HG03439 (cell line): Measurements from ENCODE around the gene ELP4.
"Not testable (repeated sequence)": the region's sequence is repeated elsewhere in the genome, so short reads cannot be mapped to it uniquely, and the experiment has no call there.

Experiments
- ATAC-seq: cut with Tn5 transposase; IDR thresholded peaks from one replicate; pipeline ENCODE4 v1.9.1; 2021; ENCODE audit warnings: mild to moderate bottlenecking, moderate library complexity; ENCODE audit not compliant: unreplicated experiment

The ELP4 gene

GRCh38 chr11:31641477-31642062 lies 132.0 kb downstream of the ELP4 start:
- no peak for ATAC-seq

DNA sequence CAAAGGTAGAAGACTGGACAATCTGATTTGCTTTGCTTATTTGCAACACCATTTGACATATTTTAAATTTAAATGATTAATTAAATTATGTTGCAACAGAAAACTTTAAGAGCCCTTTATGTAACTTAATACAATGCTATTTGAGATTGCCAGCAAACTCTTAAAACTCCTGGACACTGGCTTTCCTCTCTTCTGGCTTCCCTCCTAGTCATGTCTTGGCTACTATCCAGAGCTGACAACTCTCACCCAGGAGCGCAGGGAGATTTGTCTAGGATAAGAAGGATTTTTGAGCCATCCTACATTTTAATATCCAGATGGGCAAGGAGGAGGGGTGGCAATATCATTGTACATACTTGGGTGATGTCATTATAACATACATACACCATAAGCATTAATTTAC lies 134.3 kb downstream of the ELP4 start:
- ATAC-seq, result no peak

DNA sequence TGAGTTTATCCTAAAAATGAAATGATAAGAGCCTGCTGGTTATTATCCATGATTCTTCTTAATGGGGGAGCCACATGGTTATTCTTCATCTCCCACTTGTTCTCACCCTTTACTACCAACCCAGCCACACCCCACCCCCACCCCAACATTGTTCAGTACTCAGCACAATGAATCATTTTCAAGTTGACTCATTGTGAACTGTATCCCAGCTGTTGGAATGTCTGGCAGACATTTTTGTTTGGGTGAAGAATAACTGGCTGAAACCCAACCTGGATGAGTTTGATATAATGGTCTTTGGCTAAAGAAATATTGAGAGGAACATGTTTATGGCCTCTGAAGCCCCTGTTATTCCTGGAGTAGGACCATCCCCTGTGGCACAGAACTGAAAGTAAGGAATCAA lies 136.2 kb downstream of the ELP4 start:
- ATAC-seq, result no peak

GRCh38 chr11:31646216-31646615 lies 136.6 kb downstream of the ELP4 start:
- no peak for ATAC-seq

- ATAC-seq, result no peak
Measured at GRCh38 chr11:31649129-31649966, 139.8 kb downstream of the ELP4 start.

DNA sequence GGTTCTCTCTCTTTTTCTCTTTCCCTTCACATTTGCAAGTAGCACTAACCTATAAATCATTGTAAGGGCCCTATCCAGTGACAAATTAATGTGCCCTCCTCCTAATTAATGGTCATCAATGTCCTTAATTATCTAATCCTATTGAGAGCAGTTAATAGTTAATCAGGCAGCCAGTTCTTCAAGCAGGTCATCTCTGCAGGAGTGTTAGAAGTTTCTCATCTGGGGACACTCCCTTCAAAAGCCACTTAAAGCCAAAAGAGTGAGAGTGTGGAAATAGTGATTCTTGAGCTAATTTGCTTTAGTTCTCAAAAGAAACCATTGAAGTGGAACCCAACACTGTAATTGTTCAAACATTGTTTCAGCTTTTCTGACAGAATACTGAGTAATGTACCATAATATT lies 141.6 kb downstream of the ELP4 start:
- no peak for ATAC-seq

DNA sequence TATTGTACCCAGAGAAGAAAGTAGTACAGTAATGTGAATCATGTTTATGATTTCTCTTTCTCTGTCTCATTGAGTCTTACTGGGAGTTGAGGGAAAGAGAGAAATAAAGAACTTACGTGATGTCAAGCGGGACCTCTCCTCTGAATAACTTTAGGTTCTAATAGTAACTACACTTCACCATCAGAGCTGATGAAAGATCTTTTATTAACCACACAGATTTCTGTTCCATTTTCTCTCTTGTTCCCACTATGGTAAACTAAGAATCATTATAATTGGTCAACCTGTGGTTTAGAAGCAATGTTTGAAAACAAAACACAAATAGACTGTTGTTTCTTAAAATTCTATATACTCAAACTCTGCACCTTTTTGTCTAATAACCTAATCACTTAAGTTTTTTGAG lies 142.3 kb downstream of the ELP4 start:
- ATAC-seq, result no peak

- no peak for ATAC-seq
Measured at GRCh38 chr11:31652528-31652927, 143.0 kb downstream of the ELP4 start.

DNA sequence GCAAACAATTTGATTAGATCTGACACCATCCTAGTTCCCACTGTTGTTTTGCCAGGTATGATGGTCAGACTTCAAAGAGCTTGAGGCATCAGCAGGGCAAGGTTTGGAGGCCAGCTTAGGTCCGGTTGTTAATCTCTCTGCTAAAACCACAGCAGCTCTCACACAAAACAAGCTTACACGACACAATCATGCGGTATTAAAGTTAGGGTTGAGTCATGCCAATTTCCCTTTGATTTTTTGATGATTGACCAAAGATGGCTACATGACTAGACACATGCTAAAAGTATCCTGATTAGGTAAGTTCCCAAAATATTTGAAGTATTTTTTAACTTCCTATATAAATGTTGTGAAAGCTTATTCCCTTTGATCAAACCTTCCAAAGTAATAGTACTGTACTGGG lies 145.9 kb downstream of the ELP4 start:
- ATAC-seq, result no peak

DNA sequence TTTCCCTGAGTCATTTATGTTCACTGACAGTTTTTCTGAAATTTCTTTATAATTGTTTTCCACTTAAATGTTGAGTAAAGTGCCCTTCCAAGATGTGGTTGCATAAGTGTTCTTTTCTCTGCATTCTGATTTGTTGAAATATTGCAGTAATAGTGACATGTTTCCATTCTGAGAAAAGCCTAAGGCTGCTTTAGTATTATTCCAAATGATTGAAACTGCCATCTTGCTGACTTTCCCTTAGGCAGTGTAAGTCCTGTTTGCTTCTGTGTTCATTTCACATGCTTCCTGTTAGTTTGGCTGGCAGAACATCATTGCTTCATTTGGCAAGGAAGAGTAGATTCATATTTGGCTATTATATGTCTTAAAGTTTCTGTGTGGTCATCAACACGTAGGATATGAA lies 146.5 kb downstream of the ELP4 start:
- ATAC-seq, result no peak

DNA sequence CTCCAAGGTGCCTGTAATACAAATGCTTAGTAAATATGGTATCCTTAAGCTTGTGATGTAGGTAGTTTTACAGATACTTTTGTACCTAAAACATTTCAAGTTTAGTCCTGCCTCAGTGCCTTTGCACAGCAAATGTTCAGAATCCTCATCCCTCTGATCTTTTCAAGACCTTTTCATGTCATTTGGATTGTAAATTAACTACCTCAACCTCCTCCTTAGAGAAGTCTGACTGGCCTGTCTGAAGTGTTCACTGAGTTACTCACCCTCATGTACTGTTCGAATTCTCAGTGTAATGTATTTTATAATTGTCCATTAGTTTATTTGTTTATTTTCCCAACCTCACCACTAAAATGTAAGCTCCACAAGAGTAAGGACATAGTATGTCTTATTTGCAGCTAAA lies 147.5 kb downstream of the ELP4 start:
- no peak for ATAC-seq

DNA sequence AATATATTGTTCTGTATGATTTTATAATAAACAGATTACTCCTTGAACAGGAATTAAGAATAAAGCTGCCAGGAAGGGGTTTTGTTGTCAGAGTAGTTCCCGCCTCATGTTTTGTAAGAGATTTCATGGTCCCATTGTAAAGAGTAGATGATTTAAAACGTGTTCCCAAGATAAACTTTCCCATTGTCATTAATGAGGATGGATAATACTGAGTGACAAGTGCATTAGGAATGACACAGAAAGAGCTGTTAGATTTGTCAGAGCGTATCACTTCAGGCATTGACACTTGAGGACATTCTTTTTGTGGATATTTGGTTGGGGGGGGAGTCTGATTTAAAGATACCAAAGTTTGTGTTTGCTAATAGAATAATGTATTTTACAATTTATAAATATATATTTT lies 154.6 kb downstream of the ELP4 start:
- no peak for ATAC-seq

DNA sequence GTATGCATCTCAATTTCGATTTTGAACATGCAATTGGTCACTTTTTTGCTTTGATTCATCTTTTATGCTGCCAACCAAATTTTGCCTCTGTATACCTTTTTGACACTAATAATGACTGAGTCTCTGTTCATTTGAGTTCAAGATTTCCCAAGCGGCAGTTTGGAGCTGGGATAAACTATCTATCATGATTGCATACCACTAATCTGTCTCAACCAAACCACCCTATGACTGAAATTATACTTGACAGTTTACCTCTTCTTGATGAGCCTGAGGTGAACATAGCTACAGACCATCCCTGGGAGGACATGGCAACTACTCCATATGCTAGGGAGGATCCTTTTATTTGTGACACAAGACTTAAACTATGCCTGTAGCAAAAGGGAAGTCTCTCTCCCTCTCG lies 155.4 kb downstream of the ELP4 start:
- no peak for ATAC-seq

GRCh38 chr11:31671681-31672080 lies 162.1 kb downstream of the ELP4 start:
- no peak for ATAC-seq

- ATAC-seq, result not testable (repeated sequence)
Measured at GRCh38 chr11:31673108-31673507, 163.5 kb downstream of the ELP4 start.

DNA sequence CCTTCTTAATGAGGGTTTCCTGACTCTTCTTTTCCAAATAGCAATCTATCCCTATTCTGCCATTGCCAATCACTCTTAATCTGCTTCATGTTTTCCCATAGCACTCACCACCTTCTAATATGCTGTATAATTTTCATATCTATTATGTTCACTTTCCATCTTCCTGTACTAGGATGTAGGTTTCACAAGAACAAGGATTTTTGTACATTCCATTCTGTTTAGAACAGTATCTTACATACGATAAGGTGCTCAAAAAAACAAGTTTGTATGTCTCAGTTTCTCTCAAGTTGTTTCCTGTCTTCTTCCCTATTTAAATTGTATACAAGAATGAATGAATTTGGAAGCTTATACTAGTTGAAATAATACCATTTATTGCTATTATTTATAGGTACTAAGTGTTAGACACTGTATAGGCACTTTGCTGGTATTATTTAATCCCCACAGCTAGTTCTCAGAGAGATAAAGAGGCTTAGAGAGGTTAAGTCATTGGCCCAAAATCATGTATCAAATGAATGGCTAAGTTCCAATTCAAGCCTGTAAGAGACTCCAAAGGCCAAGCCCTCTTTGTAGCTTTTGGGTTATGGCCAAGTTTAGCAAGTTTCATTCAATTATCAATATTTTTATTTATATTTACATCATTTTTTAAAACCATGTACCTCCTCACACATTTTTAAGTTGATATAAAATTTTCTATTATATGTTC lies 166.9 kb downstream of the ELP4 start:
- no peak for ATAC-seq

DNA sequence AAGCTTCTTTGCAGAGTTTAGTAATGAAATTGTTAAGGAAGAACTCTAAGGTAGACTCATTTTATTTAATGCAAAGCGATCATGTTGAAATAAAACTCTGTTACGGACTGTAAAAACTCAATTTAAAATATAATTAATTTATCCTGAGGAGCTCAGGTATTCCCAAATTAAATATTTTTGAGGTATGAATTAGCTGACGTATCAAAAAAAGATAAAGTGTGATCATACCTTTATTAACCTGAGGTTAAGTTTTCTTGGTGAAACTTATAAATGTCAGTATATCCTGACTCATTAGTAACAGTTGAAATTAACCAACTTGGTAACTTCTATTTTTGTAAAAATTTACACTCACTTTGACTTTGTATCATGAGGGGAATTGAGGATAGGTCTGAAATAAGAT lies 171.2 kb downstream of the ELP4 start:
- ATAC-seq, result no peak

- no peak for ATAC-seq
Measured at GRCh38 chr11:31687256-31687655, 177.7 kb downstream of the ELP4 start.

- no peak for ATAC-seq
Measured at GRCh38 chr11:31687861-31688260, 178.3 kb downstream of the ELP4 start.

DNA sequence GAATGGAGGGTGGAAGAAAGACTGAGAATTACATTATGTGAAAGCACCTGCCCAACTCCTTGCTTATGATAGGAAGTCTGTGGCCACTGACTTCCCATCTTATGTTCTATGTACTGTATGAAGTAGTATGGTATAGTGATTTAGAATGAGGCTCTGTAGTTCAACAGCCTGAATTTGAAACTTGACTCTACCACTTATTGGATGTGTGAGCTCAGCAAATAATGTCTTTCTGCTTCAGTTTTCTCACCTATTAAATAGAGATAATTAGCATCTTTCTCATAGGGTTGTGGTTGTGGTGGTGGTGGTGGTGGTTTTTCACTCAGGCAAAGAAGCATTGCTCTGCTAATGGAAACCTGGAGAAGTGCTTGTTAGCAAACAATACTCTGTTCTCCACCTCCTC lies 180.0 kb downstream of the ELP4 start:
- no peak for ATAC-seq

DNA sequence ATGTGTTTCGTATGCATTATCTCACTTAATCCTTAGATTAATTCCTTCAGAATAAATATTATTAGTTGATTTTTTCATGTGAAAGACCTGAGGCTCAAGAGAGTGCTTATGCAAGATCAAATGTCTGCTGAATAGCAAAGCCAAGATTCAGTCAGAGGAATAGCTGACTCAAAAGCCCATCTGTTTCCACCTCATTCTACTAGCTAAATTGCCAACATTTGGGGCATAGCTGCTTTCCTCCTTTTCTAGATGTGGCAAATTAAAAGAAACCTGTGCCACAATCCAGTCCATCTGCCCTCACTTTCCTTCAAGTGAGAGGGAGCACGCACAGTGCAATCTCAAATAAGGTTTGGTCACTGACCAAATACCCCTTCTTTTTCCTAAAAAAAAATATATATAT lies 180.5 kb downstream of the ELP4 start:
- ATAC-seq, result no peak

- no peak for ATAC-seq
Measured at GRCh38 chr11:31690516-31690915, 180.9 kb downstream of the ELP4 start.
